GM10266 (cell line): ENCODE results near the gene GLS2.

Experiments
- DNase-seq: peaks from one replicate; pipeline ENCODE4 v3.0.0; 2012; ENCODE audit errors: extremely low spot score
- TF ChIP-seq, protein P1 (sequence below): IDR thresholded peaks from 2 replicates; pipeline ENCODE4 v1.5.1; 2012; ENCODE audit warnings: mild to moderate bottlenecking, low read depth; ENCODE audit not compliant: control insufficient read depth, insufficient read depth; ENCODE audit errors: missing control alignments

The GLS2 gene

GRCh38 chr12:56477521-56478225, 10.3 kb downstream of the GLS2 start:
- TF ChIP-seq, protein P1, sequence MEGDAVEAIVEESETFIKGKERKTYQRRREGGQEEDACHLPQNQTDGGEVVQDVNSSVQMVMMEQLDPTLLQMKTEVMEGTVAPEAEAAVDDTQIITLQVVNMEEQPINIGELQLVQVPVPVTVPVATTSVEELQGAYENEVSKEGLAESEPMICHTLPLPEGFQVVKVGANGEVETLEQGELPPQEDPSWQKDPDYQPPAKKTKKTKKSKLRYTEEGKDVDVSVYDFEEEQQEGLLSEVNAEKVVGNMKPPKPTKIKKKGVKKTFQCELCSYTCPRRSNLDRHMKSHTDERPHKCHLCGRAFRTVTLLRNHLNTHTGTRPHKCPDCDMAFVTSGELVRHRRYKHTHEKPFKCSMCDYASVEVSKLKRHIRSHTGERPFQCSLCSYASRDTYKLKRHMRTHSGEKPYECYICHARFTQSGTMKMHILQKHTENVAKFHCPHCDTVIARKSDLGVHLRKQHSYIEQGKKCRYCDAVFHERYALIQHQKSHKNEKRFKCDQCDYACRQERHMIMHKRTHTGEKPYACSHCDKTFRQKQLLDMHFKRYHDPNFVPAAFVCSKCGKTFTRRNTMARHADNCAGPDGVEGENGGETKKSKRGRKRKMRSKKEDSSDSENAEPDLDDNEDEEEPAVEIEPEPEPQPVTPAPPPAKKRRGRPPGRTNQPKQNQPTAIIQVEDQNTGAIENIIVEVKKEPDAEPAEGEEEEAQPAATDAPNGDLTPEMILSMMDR = no peak
- DNase-seq = no peak

- DNase-seq = no peak
- TF ChIP-seq, protein P1 = no peak
Measured at GRCh38 chr12:56476972-56477432, 11.0 kb downstream of the GLS2 start.

DNA sequence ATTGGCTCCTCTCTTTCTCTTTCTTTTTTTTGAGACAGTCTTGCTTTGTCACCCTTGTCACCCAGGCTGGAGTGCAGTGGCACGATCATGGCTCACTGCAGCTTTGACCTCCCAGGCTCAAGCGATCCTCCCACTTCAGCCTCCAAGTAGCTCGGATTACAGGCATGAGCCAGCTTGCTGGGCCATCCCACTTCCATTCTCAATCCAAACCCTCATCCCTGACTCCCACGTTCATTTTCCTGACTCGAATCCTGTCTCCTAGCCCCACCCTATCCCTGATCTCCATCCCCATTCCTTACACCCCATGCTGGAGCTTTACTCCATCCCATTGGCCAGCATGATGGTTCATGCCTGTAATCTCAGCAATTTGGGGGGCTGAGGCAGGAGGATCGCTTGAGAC, 11.8 kb downstream of the GLS2 start:
- no peak for DNase-seq
- TF ChIP-seq, protein P1 = no peak

DNA sequence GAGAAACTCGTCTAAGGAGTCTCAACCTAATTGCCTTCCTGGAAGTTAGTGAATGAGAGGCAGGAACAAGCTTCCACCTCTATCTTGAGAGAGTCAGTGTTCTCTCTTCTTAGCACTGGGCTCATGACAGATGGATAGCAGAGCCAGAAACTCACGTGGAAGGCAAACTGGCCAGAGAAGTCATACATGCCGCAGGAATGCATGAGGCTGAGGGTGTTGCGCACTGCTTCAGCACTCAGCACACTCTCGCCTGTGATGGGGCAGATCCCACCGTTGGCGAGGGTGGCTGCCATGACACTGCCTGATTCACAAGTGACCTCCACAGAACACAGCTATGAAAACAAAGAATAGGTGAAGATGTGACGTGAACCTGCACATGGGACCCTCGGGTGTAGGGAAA, 13.6 kb downstream of the GLS2 start:
- DNase-seq = no peak
- TF ChIP-seq, protein P1 = no peak

GRCh38 chr12:56469007-56469930, 18.7 kb downstream of the GLS2 start:
- DNase-seq = no peak
- TF ChIP-seq, protein P1 = no peak

GRCh38 chr12:56468216-56469006, 19.6 kb downstream of the GLS2 start, which contains the start of gene SPRYD4:
TSS of gene SPRYD4 (plus strand) at chr12:56468578. CDS start at chr12:56468592, 14 bp downstream.
- DNase-seq = peak; percentile 92
- TF ChIP-seq, protein P1 = peak; percentile 74
